ENCODE measurements around the gene AUTS2.

AUTS2 gene

DNA sequence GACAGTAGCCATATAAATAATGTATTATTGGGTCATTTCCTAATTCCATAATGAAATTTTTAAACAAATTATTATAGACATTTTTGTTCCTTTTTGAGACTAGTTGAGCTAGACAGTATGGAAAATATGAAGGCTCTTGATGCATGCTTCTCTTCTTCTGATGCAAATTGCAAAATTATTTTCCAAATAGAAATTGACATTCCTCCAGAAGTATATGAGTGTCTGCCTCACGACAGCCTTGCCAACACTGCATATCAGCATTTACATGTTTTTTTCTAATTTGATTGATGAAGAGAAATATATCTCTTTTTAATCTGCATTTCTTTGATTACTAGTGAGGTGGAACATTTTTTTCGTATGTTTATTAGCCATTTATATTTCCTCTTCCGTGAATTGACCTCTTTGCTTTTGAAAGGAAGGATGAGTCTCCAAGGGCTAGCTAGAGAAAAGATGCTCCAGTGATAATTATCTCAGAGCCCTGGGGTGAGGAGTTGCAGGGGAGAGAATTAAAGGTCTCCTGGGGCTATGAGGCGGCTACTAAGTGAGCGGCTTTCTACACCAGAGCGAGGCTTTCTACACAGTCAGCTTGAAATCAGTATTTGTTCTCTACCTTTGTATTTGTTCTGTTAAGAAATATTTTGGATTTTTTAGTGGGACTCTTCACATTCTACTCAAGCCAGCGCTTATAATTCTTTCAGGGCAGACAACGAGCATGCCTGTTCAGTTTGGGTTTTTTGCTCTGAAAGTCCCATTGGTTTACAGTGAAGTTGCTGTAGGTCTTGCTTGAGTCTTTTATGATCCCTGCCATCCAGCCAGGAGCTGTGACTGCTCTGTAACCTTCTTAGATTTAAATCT, 821.5 kb downstream of the AUTS2 start:
- Mint-ChIP-seq H3K9me3 (no peaks in the 10 kb centered on the region), H3K4me3 (no peak overlapping the region), H3K27me3 (peaks cover 2% of the 10 kb centered on the region), H3K36me3 (ENCODE audit: low read depth) (no peaks in the 10 kb centered on the region), H3K4me1 (no peaks in the 10 kb centered on the region), H3K27ac (no peak overlapping the region)
- DNase-seq (no peak), ATAC-seq (no peak)

DNA sequence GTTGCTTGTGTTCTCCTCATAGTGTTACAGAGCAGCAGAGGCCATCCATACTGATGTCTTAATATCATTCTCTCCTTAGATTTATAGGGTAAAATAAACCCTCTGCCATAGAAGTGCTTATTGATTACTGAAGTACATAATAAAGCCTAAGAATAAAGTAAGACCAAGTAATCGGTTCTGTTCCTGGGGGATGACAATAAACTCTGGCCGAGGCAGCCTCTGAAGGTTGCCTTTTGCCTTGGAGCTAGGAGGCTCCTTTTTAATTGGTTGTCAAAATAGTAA, 822.0 kb downstream of the AUTS2 start:
- no peaks in the 10 kb centered on the region for H3K36me3 Mint-ChIP-seq (ENCODE audit: low read depth)
- ATAC-seq: no peak
- H3K27ac Mint-ChIP-seq: no peak overlapping the region

GRCh38 chr7:70421319-70421718, 823.0 kb downstream of the AUTS2 start:
- no peaks in the 10 kb centered on the region for H3K36me3 Mint-ChIP-seq (ENCODE audit: low read depth)
- no peaks in the 10 kb centered on the region for H3K9me3 Mint-ChIP-seq
- no peak overlapping the region for H3K4me3 Mint-ChIP-seq
- H3K4me1 Mint-ChIP-seq: no peaks in the 10 kb centered on the region
- ATAC-seq: no peak
- no peak for DNase-seq
- H3K27ac Mint-ChIP-seq: no peak overlapping the region
- H3K27me3 Mint-ChIP-seq: peaks cover 2% of the 10 kb centered on the region

More for the DNA sequence above, 822.0 kb downstream of the AUTS2 start:
- Mint-ChIP-seq H3K9me3 (no peaks in the 10 kb centered on the region), H3K4me1 (no peaks in the 10 kb centered on the region), H3K27me3 (peaks cover 2% of the 10 kb centered on the region), H3K4me3 (no peak overlapping the region)
- no peak for DNase-seq

GRCh38 chr7:70426249-70426880, 828.1 kb downstream of the AUTS2 start:
- ATAC-seq (no peak), DNase-seq (no peak)
- peaks cover 9% of the 10 kb centered on the region for H3K9me3 Mint-ChIP-seq
- H3K4me3 Mint-ChIP-seq: no peak overlapping the region
- H3K27me3 Mint-ChIP-seq: peaks cover 2% of the 10 kb centered on the region
- no peaks in the 10 kb centered on the region for H3K4me1 Mint-ChIP-seq
- H3K27ac Mint-ChIP-seq: no peak overlapping the region
- H3K36me3 Mint-ChIP-seq (ENCODE audit: low read depth): no peaks in the 10 kb centered on the region

DNA sequence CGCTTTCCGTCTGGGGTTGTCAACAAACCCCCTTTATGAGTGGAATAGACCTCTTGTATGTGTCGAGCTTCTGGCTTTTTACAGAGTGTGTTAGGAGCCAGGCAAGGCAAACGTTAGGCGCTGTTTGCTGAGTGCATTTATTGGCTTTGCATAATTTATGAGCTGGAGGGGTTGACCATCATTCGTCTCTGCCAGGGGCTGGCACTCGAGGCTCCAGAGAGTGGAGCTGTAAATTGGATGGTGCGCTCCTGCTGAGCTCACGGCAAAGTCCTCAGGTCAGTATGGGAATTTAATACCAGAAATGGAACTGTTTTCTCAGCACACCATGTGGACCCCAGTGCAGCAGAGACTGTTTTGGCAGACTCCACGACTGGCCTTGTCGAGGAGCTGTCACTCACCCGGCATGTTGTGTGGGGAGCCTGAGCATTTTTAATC, 834.3 kb downstream of the AUTS2 start:
- peaks cover 9% of the 10 kb centered on the region for H3K9me3 Mint-ChIP-seq
- peaks cover 7% of the 10 kb centered on the region for H3K4me1 Mint-ChIP-seq

DNA sequence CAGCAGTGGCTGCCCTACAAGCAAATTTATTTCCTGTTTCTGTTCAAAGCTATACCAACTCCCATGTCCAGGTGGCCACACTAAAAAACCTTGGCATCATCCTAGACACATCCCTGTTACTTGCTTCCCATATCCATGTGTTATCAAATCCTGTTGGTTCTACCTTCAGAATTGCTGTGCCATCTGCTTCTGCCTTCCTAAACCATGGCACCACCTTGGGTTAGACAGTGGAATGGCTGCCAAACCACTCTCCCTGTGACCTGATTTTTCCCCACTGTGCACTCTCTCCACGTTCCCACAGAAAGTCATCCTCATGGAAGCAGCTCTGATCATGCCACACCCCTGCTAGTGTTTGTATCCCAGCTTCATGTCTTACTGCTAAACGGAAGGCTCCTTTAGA, 836.1 kb downstream of the AUTS2 start:
- Mint-ChIP-seq H3K4me1 (peaks cover 7% of the 10 kb centered on the region), H3K27me3 (no peaks in the 10 kb centered on the region), H3K9me3 (peaks cover 9% of the 10 kb centered on the region), H3K4me3 (no peak overlapping the region), H3K27ac (no peak overlapping the region), H3K36me3 (ENCODE audit: low read depth) (no peaks in the 10 kb centered on the region)
- DNase-seq (no peak), ATAC-seq (no peak)

More for the DNA sequence above, 834.3 kb downstream of the AUTS2 start:
- Mint-ChIP-seq H3K27ac (no peak overlapping the region), H3K36me3 (ENCODE audit: low read depth) (no peaks in the 10 kb centered on the region), H3K4me3 (no peak overlapping the region), H3K27me3 (no peaks in the 10 kb centered on the region)
- no peak for DNase-seq
- no peak for ATAC-seq

DNA sequence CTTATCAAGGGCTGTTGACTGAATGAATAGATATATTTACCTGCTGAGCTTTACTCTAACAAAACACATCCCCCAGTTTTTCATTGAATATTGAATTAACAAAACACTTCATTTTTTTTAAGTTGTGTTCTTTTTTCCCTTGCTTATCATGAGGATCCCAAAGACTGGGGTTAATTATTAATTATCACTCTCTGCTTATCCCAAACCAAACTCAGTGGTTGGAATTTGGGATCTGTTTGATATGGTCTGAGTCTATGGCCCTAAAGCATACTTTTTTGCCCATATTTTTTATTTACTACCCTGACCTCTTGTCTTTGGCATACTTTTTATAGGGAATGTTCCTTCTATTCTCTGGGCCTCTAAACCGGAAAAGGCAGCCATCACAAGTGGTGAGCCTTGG, 836.5 kb downstream of the AUTS2 start:
- H3K9me3 Mint-ChIP-seq: peaks cover 8% of the 10 kb centered on the region
- H3K27me3 Mint-ChIP-seq: no peaks in the 10 kb centered on the region
- H3K4me3 Mint-ChIP-seq: no peak overlapping the region
- H3K36me3 Mint-ChIP-seq (ENCODE audit: low read depth): no peaks in the 10 kb centered on the region
- no peak overlapping the region for H3K27ac Mint-ChIP-seq
- H3K4me1 Mint-ChIP-seq: peaks cover 7% of the 10 kb centered on the region
- DNase-seq (no peak), ATAC-seq (no peak)

GRCh38 chr7:70435634-70436033, 837.4 kb downstream of the AUTS2 start:
- Mint-ChIP-seq H3K27ac (no peak overlapping the region), H3K4me3 (no peak overlapping the region), H3K9me3 (no peaks in the 10 kb centered on the region), H3K27me3 (no peaks in the 10 kb centered on the region), H3K4me1 (peaks cover 7% of the 10 kb centered on the region), H3K36me3 (ENCODE audit: low read depth) (no peaks in the 10 kb centered on the region)
- DNase-seq (peak; percentile 4), ATAC-seq (no peak)

DNA sequence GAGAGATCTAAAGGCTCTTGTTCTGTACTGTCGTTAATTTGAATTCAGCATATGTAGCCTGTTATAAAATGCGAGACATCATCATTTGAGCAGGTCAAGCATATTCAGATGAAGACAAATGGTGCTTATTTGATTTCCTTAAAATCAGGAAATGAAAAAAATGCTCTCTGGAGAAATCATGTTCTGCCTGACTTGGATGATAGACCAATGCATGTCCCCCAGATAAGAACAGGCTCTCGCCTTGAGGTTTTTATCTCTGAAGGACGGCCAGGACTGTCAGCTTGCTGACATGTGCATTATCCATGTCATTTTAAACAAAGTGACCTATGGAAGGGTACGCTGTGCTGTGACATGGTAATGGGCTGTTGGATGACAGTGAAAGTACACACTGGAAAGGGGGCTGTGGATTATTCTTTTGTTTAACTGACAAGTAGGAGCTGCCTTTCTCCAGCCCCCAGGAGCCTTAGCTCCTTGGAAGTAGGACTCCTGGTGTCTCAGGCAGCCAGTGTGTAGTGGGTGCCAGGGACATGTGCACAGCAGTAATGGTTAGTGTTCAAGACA, 838.6 kb downstream of the AUTS2 start:
- H3K27me3 Mint-ChIP-seq: no peaks in the 10 kb centered on the region
- no peaks in the 10 kb centered on the region for H3K9me3 Mint-ChIP-seq
- DNase-seq (no peak), ATAC-seq (no peak)
- H3K4me1 Mint-ChIP-seq: peaks cover 7% of the 10 kb centered on the region
- H3K4me3 Mint-ChIP-seq: no peak overlapping the region
- no peak overlapping the region for H3K27ac Mint-ChIP-seq
- no peaks in the 10 kb centered on the region for H3K36me3 Mint-ChIP-seq (ENCODE audit: low read depth)

DNA sequence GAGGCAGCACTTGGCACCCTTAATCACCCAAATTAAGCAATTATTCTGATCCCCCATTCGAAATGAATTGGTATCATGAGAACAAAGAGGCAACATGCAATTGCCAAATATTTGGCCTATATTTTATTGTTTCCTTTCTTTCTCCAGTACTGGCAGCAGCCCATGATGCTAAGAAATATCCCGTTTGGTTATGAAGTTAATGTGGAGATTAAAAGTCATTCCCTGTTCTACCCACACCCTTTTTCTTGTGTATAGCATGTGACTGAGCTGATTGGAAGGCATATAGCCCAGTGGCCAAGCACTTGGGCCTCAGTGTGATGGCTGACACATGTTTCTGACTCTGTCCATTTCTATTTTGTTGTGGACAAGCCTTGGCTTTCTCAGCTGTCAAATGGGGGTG, 841.4 kb downstream of the AUTS2 start:
- no peak for ATAC-seq
- no peak overlapping the region for H3K27ac Mint-ChIP-seq
- peaks cover 7% of the 10 kb centered on the region for H3K4me1 Mint-ChIP-seq
- no peak for DNase-seq
- H3K9me3 Mint-ChIP-seq: no peaks in the 10 kb centered on the region
- H3K4me3 Mint-ChIP-seq: no peak overlapping the region
- H3K27me3 Mint-ChIP-seq: no peaks in the 10 kb centered on the region
- H3K36me3 Mint-ChIP-seq (ENCODE audit: low read depth): no peaks in the 10 kb centered on the region

- no peaks in the 10 kb centered on the region for H3K36me3 Mint-ChIP-seq (ENCODE audit: low read depth)
- no peak for DNase-seq
- no peaks in the 10 kb centered on the region for H3K27me3 Mint-ChIP-seq
- H3K27ac Mint-ChIP-seq: no peak overlapping the region
- ATAC-seq: no peak
- no peaks in the 10 kb centered on the region for H3K4me1 Mint-ChIP-seq
- no peaks in the 10 kb centered on the region for H3K9me3 Mint-ChIP-seq
- H3K4me3 Mint-ChIP-seq: no peak overlapping the region
Observed at GRCh38 chr7:70446448-70447143, 848.3 kb downstream of the AUTS2 start.

DNA sequence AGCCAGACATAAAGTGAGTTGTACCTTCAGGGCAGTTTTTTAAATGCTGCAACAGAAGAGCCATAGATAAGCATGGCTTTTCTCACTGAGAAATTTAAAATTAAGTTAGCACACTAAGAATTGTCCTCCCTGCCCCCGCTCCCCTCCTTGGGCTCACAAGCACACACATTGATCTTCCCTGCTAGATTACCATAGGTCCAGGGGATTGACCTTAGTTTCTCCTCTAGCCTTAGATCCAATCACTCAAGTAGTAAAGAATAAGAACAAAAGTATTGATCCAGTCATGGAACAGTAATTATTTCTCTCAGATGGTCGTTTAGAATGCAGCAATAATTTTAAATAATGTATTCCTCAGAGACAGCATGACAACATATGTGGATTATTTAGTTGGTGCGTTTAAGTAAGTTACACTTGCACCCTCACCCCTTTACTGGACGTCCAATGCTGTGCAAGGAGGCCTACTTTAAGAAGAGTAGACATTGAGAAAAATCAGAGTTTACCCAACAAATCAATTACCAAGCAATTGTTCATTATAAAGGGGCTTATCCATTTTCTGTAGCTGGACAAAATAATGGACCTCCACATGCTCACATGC, 850.1 kb downstream of the AUTS2 start:
- ATAC-seq (no peak), DNase-seq (no peak)
- Mint-ChIP-seq H3K4me3 (no peak overlapping the region), H3K4me1 (no peaks in the 10 kb centered on the region), H3K9me3 (no peaks in the 10 kb centered on the region), H3K27me3 (no peaks in the 10 kb centered on the region), H3K27ac (no peak overlapping the region), H3K36me3 (ENCODE audit: low read depth) (no peaks in the 10 kb centered on the region)

DNA sequence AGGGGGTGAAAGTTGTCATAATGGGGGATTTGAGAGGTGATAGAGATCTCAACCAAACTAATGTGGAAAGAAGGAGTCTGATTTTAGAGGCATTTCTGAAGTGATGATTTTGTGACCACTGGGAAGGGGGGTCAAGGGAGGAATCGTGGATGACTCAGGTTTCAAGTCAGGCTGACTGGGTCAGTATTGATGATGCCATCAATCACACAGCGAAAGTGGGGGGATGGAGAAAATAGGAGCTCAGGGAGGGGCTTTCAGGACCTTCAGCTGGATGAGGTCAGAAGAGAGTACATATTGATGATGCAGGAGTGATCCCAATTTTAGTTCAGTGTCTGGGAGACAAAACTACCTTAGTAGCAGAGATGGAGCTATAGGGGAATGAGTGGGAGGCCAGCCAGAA, 852.5 kb downstream of the AUTS2 start:
- DNase-seq (no peak), ATAC-seq (no peak)
- Mint-ChIP-seq H3K4me3 (no peak overlapping the region), H3K9me3 (no peaks in the 10 kb centered on the region), H3K27ac (no peak overlapping the region), H3K27me3 (no peaks in the 10 kb centered on the region), H3K36me3 (ENCODE audit: low read depth) (no peaks in the 10 kb centered on the region), H3K4me1 (no peaks in the 10 kb centered on the region)

GRCh38 chr7:70455925-70456324, 857.6 kb downstream of the AUTS2 start:
- ATAC-seq (no peak), DNase-seq (no peak)
- no peaks in the 10 kb centered on the region for H3K9me3 Mint-ChIP-seq
- H3K4me1 Mint-ChIP-seq: peaks cover 23% of the 10 kb centered on the region
- H3K4me3 Mint-ChIP-seq: no peak overlapping the region
- H3K27ac Mint-ChIP-seq: no peak overlapping the region
- H3K36me3 Mint-ChIP-seq (ENCODE audit: low read depth): no peaks in the 10 kb centered on the region
- no peaks in the 10 kb centered on the region for H3K27me3 Mint-ChIP-seq
